HG02938 (cell line): ENCODE measurements around the gene DNAJC4.

Experiments used
- ATAC-seq: cut with Tn5 transposase; IDR thresholded peaks from one replicate; pipeline ENCODE4 v1.9.1; 2021; ENCODE audit warnings: mild to moderate bottlenecking, moderate library complexity; ENCODE audit not compliant: unreplicated experiment

The DNAJC4 gene

GRCh38 chr11:64208086-64208795 is 22.1 kb upstream of the DNAJC4 start:
- ATAC-seq = peak; percentile 8

GRCh38 chr11:64208796-64209562 is 21.4 kb upstream of the DNAJC4 start:
- no peak for ATAC-seq

GRCh38 chr11:64209563-64209843 is 20.8 kb upstream of the DNAJC4 start:
- ATAC-seq = no peak

GRCh38 chr11:64210301-64211020 is 19.9 kb upstream of the DNAJC4 start:
- ATAC-seq = no peak

- no peak for ATAC-seq
These were observed 19.0 kb upstream of the DNAJC4 start for GRCh38 chr11:64211181-64211872.

- no peak for ATAC-seq
These were observed 13.5 kb upstream of the DNAJC4 start for GRCh38 chr11:64216879-64217278.

GRCh38 chr11:64218628-64219353 is 11.6 kb upstream of the DNAJC4 start:
- no peak for ATAC-seq

GRCh38 chr11:64219354-64219684 is 11.0 kb upstream of the DNAJC4 start:
- no peak for ATAC-seq

GRCh38 chr11:64219755-64220154 is 10.6 kb upstream of the DNAJC4 start:
- ATAC-seq = no peak

GRCh38 chr11:64220271-64220670 is 10.1 kb upstream of the DNAJC4 start:
- no peak for ATAC-seq

- ATAC-seq = no peak
These were observed 9.6 kb upstream of the DNAJC4 start for GRCh38 chr11:64220798-64221197.

- ATAC-seq = no peak
These were observed 7.7 kb upstream of the DNAJC4 start for GRCh38 chr11:64222651-64223000.

- ATAC-seq = no peak
These were observed 7.2 kb upstream of the DNAJC4 start for GRCh38 chr11:64223001-64223651.

- ATAC-seq = no peak
These were observed 6.0 kb upstream of the DNAJC4 start for GRCh38 chr11:64224151-64224890.

- ATAC-seq = no peak
These were observed 5.3 kb upstream of the DNAJC4 start for GRCh38 chr11:64224891-64225607.

- ATAC-seq = no peak
These were observed 4.5 kb upstream of the DNAJC4 start, which contains the start of the genes NUDT22 and TRPT1 for GRCh38 chr11:64225608-64226506. NUDT22 (plus strand) TSS chr11:64226274; CDS start chr11:64226653, 379 bp downstream. TRPT1 (minus strand) TSS chr11:64226186; CDS start chr11:64225860, 326 bp downstream.

GRCh38 chr11:64226507-64227051 is 3.8 kb upstream of the DNAJC4 start:
- no peak for ATAC-seq
